WTC11 (cell line): Measurements from ENCODE around the gene FILIP1L.

Experiments
- AFF4 ChIP-seq: sonication (generic); formaldehyde crosslinking; IDR thresholded peaks from 2 replicates; pipeline ENCODE4 v1.8.1; 2023; ENCODE audit warnings: mild to moderate bottlenecking, missing genetic modification reagents, borderline replicate concordance
- CBFB ChIP-seq: sonication (generic); formaldehyde crosslinking; IDR thresholded peaks from 2 replicates; pipeline ENCODE4 v1.8.1; 2022; ENCODE audit warnings: mild to moderate bottlenecking, low read depth, missing genetic modification reagents
- CREM ChIP-seq: sonication (generic); formaldehyde crosslinking; IDR thresholded peaks from 2 replicates; pipeline ENCODE4 v1.8.1; 2022; ENCODE audit warnings: mild to moderate bottlenecking, missing genetic modification reagents, moderate library complexity
- CTCF ChIP-seq: fragments of 200-600 bp; IDR thresholded peaks from 2 replicates; pipeline ENCODE4 v1.8.0; 2022; ENCODE audit warnings: antibody characterized with exemption
- E2F1 ChIP-seq: sonication (generic); formaldehyde crosslinking; IDR thresholded peaks from 2 replicates; pipeline ENCODE4 v1.8.0; 2022; ENCODE audit warnings: mild to moderate bottlenecking, missing genetic modification reagents
- FOXP1 ChIP-seq: sonication (generic); formaldehyde crosslinking; IDR thresholded peaks from 2 replicates; pipeline ENCODE4 v1.8.0; 2022; ENCODE audit warnings: missing genetic modification reagents, mild to moderate bottlenecking, moderate library complexity, borderline replicate concordance
- GABPB1 ChIP-seq: sonication (generic); formaldehyde crosslinking; IDR thresholded peaks from 2 replicates; pipeline ENCODE4 v1.8.1; 2023; ENCODE audit warnings: mild to moderate bottlenecking, missing genetic modification reagents
- MAX ChIP-seq: sonication (generic); formaldehyde crosslinking; IDR thresholded peaks from 2 replicates; pipeline ENCODE4 v1.8.0; 2022; ENCODE audit warnings: mild to moderate bottlenecking, missing genetic modification reagents
- NFE2L1 ChIP-seq: sonication (generic); formaldehyde crosslinking; IDR thresholded peaks from 2 replicates; pipeline ENCODE4 v1.8.1; 2023; ENCODE audit warnings: missing genetic modification reagents
- NR3C1 ChIP-seq: sonication (generic); formaldehyde crosslinking; conservative IDR thresholded peaks from 2 replicates; pipeline ENCODE4 v1.8.1; 2023; ENCODE audit warnings: low read depth, mild to moderate bottlenecking, missing genetic modification reagents
- PREB ChIP-seq: sonication (generic); formaldehyde crosslinking; IDR thresholded peaks from 2 replicates; pipeline ENCODE4 v1.8.1; 2022; ENCODE audit warnings: mild to moderate bottlenecking, missing genetic modification reagents, moderate library complexity, borderline replicate concordance
- USF2 ChIP-seq: sonication (generic); formaldehyde crosslinking; IDR thresholded peaks from 2 replicates; pipeline ENCODE4 v1.8.1; 2023; ENCODE audit warnings: mild to moderate bottlenecking, missing genetic modification reagents, moderate library complexity
- ZNF121 ChIP-seq: sonication (generic); formaldehyde crosslinking; IDR thresholded peaks from 2 replicates; pipeline ENCODE4 v1.8.0; 2023; ENCODE audit warnings: missing genetic modification reagents
- ZSCAN18 ChIP-seq: fragments of 250-450 bp; sonication (Bioruptor Pico); IDR thresholded peaks from 2 replicates; pipeline ENCODE4 v2.1.2; 2022; ENCODE audit warnings: mild to moderate bottlenecking, moderate library complexity

- no peak for TF ChIP-seq PREB (CRISPR knock-in tag)
- TF ChIP-seq CTCF: no peak
- no peak for TF ChIP-seq GABPB1 (CRISPR knock-in tag)
- TF ChIP-seq USF2 (CRISPR knock-in tag): no peak
- TF ChIP-seq AFF4 (CRISPR knock-in tag): no peak
- TF ChIP-seq ZNF121: no peak
- no peak for TF ChIP-seq CREM (CRISPR knock-in tag)
- no peak for TF ChIP-seq NFE2L1 (CRISPR knock-in tag)
- TF ChIP-seq ZSCAN18 (CRISPR knock-in tag): no peak
- no peak for TF ChIP-seq E2F1 (CRISPR knock-in tag)
- TF ChIP-seq NR3C1 (CRISPR knock-in tag): no peak
- no peak for TF ChIP-seq MAX (CRISPR knock-in tag)
- TF ChIP-seq FOXP1: no peak
- TF ChIP-seq CBFB (CRISPR knock-in tag): no peak
These were observed 151.6 kb downstream of the FILIP1L start for GRCh38 chr3:99962703-99963102.
